Activated T-helper 1 cell treated with Interleukin-2 at 50 U/mL for 16 hours (primary cell): ENCODE data around the gene ZCCHC4.
"Not testable (repeated sequence)": the region's sequence is repeated elsewhere in the genome, so short reads cannot be mapped to it uniquely, and the experiment has no call there.

Experiments used
- DNase-seq: peaks from one replicate; pipeline ENCODE4 v3.0.0-alpha.2; 2020; ENCODE audit warnings: low read depth

The ZCCHC4 gene

GRCh38 chr4:25320773-25321172 is 8.2 kb downstream of the ZCCHC4 start:
- no peak for DNase-seq

GRCh38 chr4:25321703-25322102 is 9.1 kb downstream of the ZCCHC4 start:
- DNase-seq: no peak

- DNase-seq: not testable (repeated sequence)
Measured at GRCh38 chr4:25328463-25328862, 15.9 kb downstream of the ZCCHC4 start.

GRCh38 chr4:25330335-25330734 is 17.8 kb downstream of the ZCCHC4 start:
- no peak for DNase-seq

GRCh38 chr4:25330905-25331808 is 18.6 kb downstream of the ZCCHC4 start:
- no peak for DNase-seq

- no peak for DNase-seq
Measured at GRCh38 chr4:25343671-25344070, 31.1 kb downstream of the ZCCHC4 start.

- no peak for DNase-seq
Measured at GRCh38 chr4:25345744-25346143, 33.2 kb downstream of the ZCCHC4 start.

- no peak for DNase-seq
Measured at GRCh38 chr4:25346913-25347312, 34.3 kb downstream of the ZCCHC4 start.

- DNase-seq: no peak
Measured at GRCh38 chr4:25347473-25347872, 34.9 kb downstream of the ZCCHC4 start.

GRCh38 chr4:25347971-25348370 is 35.4 kb downstream of the ZCCHC4 start:
- no peak for DNase-seq

GRCh38 chr4:25350561-25350960 is 38.0 kb downstream of the ZCCHC4 start:
- no peak for DNase-seq

- no peak for DNase-seq
Measured at GRCh38 chr4:25351777-25352416, 39.3 kb downstream of the ZCCHC4 start.

- no peak for DNase-seq
Measured at GRCh38 chr4:25356068-25356467, 43.5 kb downstream of the ZCCHC4 start.

- DNase-seq: no peak
Measured at GRCh38 chr4:25358515-25359275, 46.1 kb downstream of the ZCCHC4 start.

GRCh38 chr4:25361253-25361652 is 48.7 kb downstream of the ZCCHC4 start:
- no peak for DNase-seq

- DNase-seq: no peak
Measured at GRCh38 chr4:25367004-25367621, 54.5 kb downstream of the ZCCHC4 start.

GRCh38 chr4:25367877-25368276 is 55.3 kb downstream of the ZCCHC4 start:
- DNase-seq: no peak

- no peak for DNase-seq
Measured at GRCh38 chr4:25368315-25368714, 55.7 kb downstream of the ZCCHC4 start.

GRCh38 chr4:25370242-25370641 is 57.7 kb downstream of the ZCCHC4 start:
- no peak for DNase-seq

- not testable (repeated sequence) for DNase-seq
Measured at GRCh38 chr4:25372549-25372948, 60.0 kb downstream of the ZCCHC4 start.

- DNase-seq: peak; percentile 97
Measured at GRCh38 chr4:25376754-25377571, 64.4 kb downstream of the ZCCHC4 start, which contains the start of gene ANAPC4. ANAPC4 (plus strand) TSS chr4:25377263; CDS start chr4:25377428, 165 bp downstream.
